OCI-LY3 (cell line): ENCODE results near the gene DIP2C.

Source experiments
- CTCF ChIP-seq: fragments of 200-600, 300-600 bp; sonication (generic); IDR thresholded peaks from 2 replicates; pipeline ENCODE4 v1.5.1; 2014; ENCODE audit warnings: antibody characterized with exemption, low read length, low read depth
- EZH2phosphoT487 ChIP-seq: fragments of 200-600 bp; shearing (Covaris generic); IDR thresholded peaks from 2 replicates; pipeline ENCODE4 v1.6.1; 2018; ENCODE audit warnings: antibody characterized with exemption, mixed run types, low read depth

GRCh38 chr10:533186-533585 is 156.3 kb downstream of the DIP2C start:
- TF ChIP-seq CTCF: no peak
- TF ChIP-seq EZH2phosphoT487: no peak
